Endothelial cell of umbilical vein (primary cell): ENCODE data around the gene MAP4K4.

ENCODE experiments used
- CTCF ChIP-seq, 2 donors: IDR thresholded peaks; 1 replicate in 1 of 2; 2 replicates in 1 of 2; pipeline ENCODE4 v1.5.1; 2011; ENCODE audit warnings: low read length in 2 of 2, mild to moderate bottlenecking in 2 of 2, moderate library complexity in 2 of 2, control low read depth in 1 of 2, inconsistent platforms in 1 of 2, low read depth in 1 of 2; ENCODE audit not compliant: insufficient read depth in 1 of 2; ENCODE audit errors: extremely low read depth in 1 of 2
- EZH2 ChIP-seq: IDR thresholded peaks from 2 replicates; pipeline ENCODE4 v1.6.1; 2012; ENCODE audit warnings: borderline replicate concordance, low read depth, mild to moderate bottlenecking, moderate library complexity, low read length, inconsistent platforms; ENCODE audit not compliant: severe bottlenecking
- GATA2 ChIP-seq: IDR thresholded peaks from 2 replicates; pipeline ENCODE4 v1.7.0; 2011; ENCODE audit warnings: low read depth, mild to moderate bottlenecking, moderate library complexity, mixed read lengths, low read length; ENCODE audit not compliant: insufficient read length, insufficient read depth
- JUN ChIP-seq: IDR thresholded peaks from 2 replicates; pipeline ENCODE4 v1.6.1; 2011; ENCODE audit warnings: borderline replicate concordance, low read depth; ENCODE audit not compliant: insufficient read length, insufficient read depth
- MAX ChIP-seq: IDR thresholded peaks from 2 replicates; pipeline ENCODE4 v1.6.1; 2011; ENCODE audit not compliant: insufficient read depth, insufficient read length
- MYC ChIP-seq: IDR thresholded peaks from one replicate; pipeline ENCODE4 v1.6.1; 2011; ENCODE audit warnings: mild to moderate bottlenecking, low read depth, low read length
- POLR2A ChIP-seq: IDR thresholded peaks from 2 replicates; pipeline ENCODE4 v1.6.1; 2012; ENCODE audit warnings: low read depth, mild to moderate bottlenecking, control low read depth, low read length
- POLR2AphosphoS5 ChIP-seq: IDR thresholded peaks from 2 replicates; pipeline ENCODE4 v1.6.1; 2012; ENCODE audit warnings: low read depth, mild to moderate bottlenecking, control low read depth, low read length, moderate library complexity; ENCODE audit not compliant: insufficient read depth

GRCh38 chr2:101743288-101743687, 45.8 kb downstream of the MAP4K4 start:
- no peak for TF ChIP-seq CTCF (IDR thresholded peaks at IDR 0.05; ENCODE audit: extremely low read depth in 1 of 2, insufficient read depth in 1 of 2, low read depth in 1 of 2, low read length in 2 of 2)
- TF ChIP-seq MAX, result no peak
- TF ChIP-seq POLR2A, result no peak
- no peak for TF ChIP-seq POLR2AphosphoS5
- TF ChIP-seq MYC, result no peak
- TF ChIP-seq EZH2, result no peak
- TF ChIP-seq JUN, result no peak
- no peak for TF ChIP-seq GATA2
